ENCODE results near the gene CT45A3. TPM values are rescaled to one million over a fixed set of nuclear protein-coding genes. Genes with fewer than 3 reads are reported as not detected.
A peak's percentile ranks its signal among the peaks of the same experiment; 100 is the strongest.
"Not testable (repeated sequence)": the region's sequence is repeated elsewhere in the genome, so short reads cannot be mapped to it uniquely, and the experiment has no call there.

Gene CT45A3, protein sequence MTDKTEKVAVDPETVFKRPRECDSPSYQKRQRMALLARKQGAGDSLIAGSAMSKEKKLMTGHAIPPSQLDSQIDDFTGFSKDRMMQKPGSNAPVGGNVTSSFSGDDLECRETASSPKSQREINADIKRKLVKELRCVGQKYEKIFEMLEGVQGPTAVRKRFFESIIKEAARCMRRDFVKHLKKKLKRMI
- total RNA-seq (2012; rRNA removed) (not detected in 2 replicates), polyA plus RNA-seq (2012; rRNA removed) (not detected in 2 replicates), Bru-seq, nascent RNA (not detected), BruChase-seq, experiment 1, labeled RNA remaining after a 6-hour chase (not detected), BruChase-seq, experiment 2, labeled RNA remaining after a 2-hour chase (percentile 9 among the genes with signal in this experiment)
- polyA plus RNA-seq (2012; cell fraction: cytosol; rRNA removed), result not detected in 2 replicates
- polyA plus RNA-seq (2012; cell fraction: nucleus; rRNA removed; ENCODE audit: low replicate concordance), result not detected in 2 replicates
- long read RNA-seq, result 0 reads

DNA sequence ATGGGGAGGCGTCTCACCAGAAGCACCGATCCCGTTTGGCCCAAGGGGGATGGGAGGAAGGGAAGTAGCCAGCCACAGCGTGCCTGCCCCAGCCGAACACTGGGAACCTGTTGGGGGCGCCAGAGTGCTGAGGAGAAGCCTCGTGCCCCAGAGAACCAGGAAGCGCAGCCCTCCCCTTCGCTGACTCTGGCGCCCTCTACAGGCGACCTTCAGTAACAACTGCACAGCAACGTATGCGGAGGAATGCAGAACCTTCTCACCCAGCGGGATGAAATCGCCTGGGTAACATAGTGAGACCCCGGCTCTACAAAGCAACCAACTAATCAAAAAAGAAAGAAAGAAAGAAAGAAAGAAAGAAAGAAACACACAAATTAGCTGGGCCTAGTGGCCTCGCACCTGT, at the start of gene CT45A3:
Gene CT45A3 (minus strand): TSS at position 101 of the 400 bp plus-strand sequence. CDS start 3,747 bp downstream, outside the sequence.
- H2AK5ac ChIP-seq (ENCODE audit: low read depth, low read length); ATAC-seq (ENCODE audit: low read depth): not testable (repeated sequence)

DNA sequence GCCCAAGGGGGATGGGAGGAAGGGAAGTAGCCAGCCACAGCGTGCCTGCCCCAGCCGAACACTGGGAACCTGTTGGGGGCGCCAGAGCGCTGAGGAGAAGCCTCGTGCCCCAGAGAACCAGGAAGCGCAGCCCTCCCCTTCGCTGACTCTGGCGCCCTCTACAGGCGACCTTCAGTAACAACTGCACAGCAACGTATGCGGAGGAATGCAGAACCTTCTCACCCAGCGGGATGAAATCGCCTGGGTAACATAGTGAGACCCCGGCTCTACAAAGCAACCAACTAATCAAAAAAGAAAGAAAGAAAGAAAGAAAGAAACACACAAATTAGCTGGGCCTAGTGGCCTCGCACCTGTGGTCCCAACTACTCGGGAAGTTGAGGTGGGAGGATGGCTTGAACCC, 34.7 kb upstream of the CT45A3 start, which contains the start of gene CT45A6:
Gene CT45A6 (minus strand): TSS at position 101 of the 400 bp plus-strand sequence. CDS start 3,794 bp downstream, outside the sequence.
- H3K9ac ChIP-seq (ENCODE audit: low read depth, low read length); H3K27me3 ChIP-seq (ENCODE audit: control insufficient read depth, insufficient read depth, low read length); H4K91ac ChIP-seq (ENCODE audit: insufficient read depth, low read depth, low read length); H3K79me1 ChIP-seq (ENCODE audit: low read depth in 1 of 2, low read length in 2 of 2); H3K36me3 ChIP-seq (ENCODE audit: control insufficient read depth, insufficient read depth, low read length); H2AK9ac ChIP-seq (replicated peaks; ENCODE audit: low read depth, low read length, poor library complexity); H2BK5ac ChIP-seq (ENCODE audit: low read depth, low read length, poor library complexity, severe bottlenecking); H3K27ac ChIP-seq (ENCODE audit: insufficient read depth, low read length); H3K23ac ChIP-seq (ENCODE audit: low read depth, low read length); POLR2A ChIA-PET (ENCODE audit: unreplicated experiment); H3K9me1 ChIP-seq (ENCODE audit: insufficient read depth, low read length); in situ Hi-C loops (cut with MboI; ENCODE audit: low sequenced_read_pairs); H3K4ac ChIP-seq (ENCODE audit: low read depth, low read length); H3K18ac ChIP-seq (ENCODE audit: low read depth, low read length); H2BK15ac ChIP-seq (ENCODE audit: low read depth, low read length); H3K56ac ChIP-seq (ENCODE audit: extremely low read depth, insufficient read depth, low read length); ATAC-seq (ENCODE audit: low read depth); H3K14ac ChIP-seq (replicated peaks; ENCODE audit: low read depth, low read length); dilution Hi-C loops (cut with HindIII; ENCODE audit: low sequenced_read_pairs, unreplicated experiment); intact Hi-C loops (cut with micrococcal nuclease); H4K8ac ChIP-seq (ENCODE audit: low read depth in 2 of 2, low read length in 2 of 2); H2BK120ac ChIP-seq (ENCODE audit: low read depth, low read length); DNase-seq; H3K4me3 ChIP-seq (ENCODE audit: insufficient read depth, low read depth, low read length); H2AK5ac ChIP-seq (ENCODE audit: low read depth, low read length); BruUV-seq (replicated peaks); CTCF ChIA-PET; H2BK20ac ChIP-seq (ENCODE audit: low read depth, low read length); H3K9me3 ChIP-seq (ENCODE audit: control insufficient read depth, insufficient read depth, low read length); H4K5ac ChIP-seq (ENCODE audit: low read depth, low read length); H3K4me1 ChIP-seq (ENCODE audit: control insufficient read depth, insufficient read depth, low read length); H2AFZ ChIP-seq (replicated peaks; ENCODE audit: low read length, poor library complexity); H3K4me2 ChIP-seq (ENCODE audit: low read depth, low read length); H4K20me1 ChIP-seq (ENCODE audit: insufficient read depth, low read length): not testable (repeated sequence)
- no CpG with 5 or more reads among the region's 16 CpGs for WGBS, 2 experiments (ENCODE audit: extremely low coverage in 2 of 2, insufficient read length in 1 of 2)

More for the DNA sequence above, at the start of gene CT45A3:
- dilution Hi-C loops (cut with HindIII; ENCODE audit: low sequenced_read_pairs, unreplicated experiment); H3K9ac ChIP-seq (ENCODE audit: low read depth, low read length); H4K5ac ChIP-seq (ENCODE audit: low read depth, low read length); H2BK120ac ChIP-seq (ENCODE audit: low read depth, low read length); H3K36me3 ChIP-seq (ENCODE audit: control insufficient read depth, insufficient read depth, low read length); H3K9me1 ChIP-seq (ENCODE audit: insufficient read depth, low read length); H3K27ac ChIP-seq (ENCODE audit: insufficient read depth, low read length); H4K91ac ChIP-seq (ENCODE audit: insufficient read depth, low read depth, low read length); H3K79me1 ChIP-seq (ENCODE audit: low read depth in 1 of 2, low read length in 2 of 2); H3K9me3 ChIP-seq (ENCODE audit: control insufficient read depth, insufficient read depth, low read length); POLR2A ChIA-PET (ENCODE audit: unreplicated experiment); H3K4me3 ChIP-seq (ENCODE audit: insufficient read depth, low read depth, low read length); H3K4ac ChIP-seq (ENCODE audit: low read depth, low read length); H2AK9ac ChIP-seq (replicated peaks; ENCODE audit: low read depth, low read length, poor library complexity); H2BK20ac ChIP-seq (ENCODE audit: low read depth, low read length); H3K4me2 ChIP-seq (ENCODE audit: low read depth, low read length); H3K23ac ChIP-seq (ENCODE audit: low read depth, low read length); CTCF ChIA-PET; H3K27me3 ChIP-seq (ENCODE audit: control insufficient read depth, insufficient read depth, low read length); H2AFZ ChIP-seq (replicated peaks; ENCODE audit: low read length, poor library complexity); H2BK15ac ChIP-seq (ENCODE audit: low read depth, low read length); intact Hi-C loops (cut with micrococcal nuclease); in situ Hi-C loops (cut with MboI; ENCODE audit: low sequenced_read_pairs); H3K18ac ChIP-seq (ENCODE audit: low read depth, low read length); H4K20me1 ChIP-seq (ENCODE audit: insufficient read depth, low read length); H4K8ac ChIP-seq (ENCODE audit: low read depth in 2 of 2, low read length in 2 of 2); BruUV-seq (replicated peaks); H3K56ac ChIP-seq (ENCODE audit: extremely low read depth, insufficient read depth, low read length); H2BK5ac ChIP-seq (ENCODE audit: low read depth, low read length, poor library complexity, severe bottlenecking); H3K4me1 ChIP-seq (ENCODE audit: control insufficient read depth, insufficient read depth, low read length); H3K14ac ChIP-seq (replicated peaks; ENCODE audit: low read depth, low read length); DNase-seq: not testable (repeated sequence)
- WGBS, 2 experiments (ENCODE audit: extremely low coverage in 2 of 2, insufficient read length in 1 of 2), result no CpG with 5 or more reads among the region's 17 CpGs

Measured in IMR-90 (cell line).